Measurements from ENCODE around the gene GPR155.
"Not testable (repeated sequence)": the region's sequence is repeated elsewhere in the genome, so short reads cannot be mapped to it uniquely, and the experiment has no call there.

GRCh38 chr2:174485045-174485444 is 1.8 kb downstream of the GPR155 start:
- not testable (repeated sequence) for TF ChIP-seq CTCF, EP300, POLR2A (IDR thresholded peaks at IDR 0.05)

Measured in gastroesophageal sphincter (tissue), 3 donors.